Activated T-helper 9 cell treated with anti-CD3 and anti-CD28 coated beads, Interleukin-2, amount 50 U/mL, for 16 hours (primary cell): ENCODE results near the gene C16orf89.

ENCODE experiments used
- DNase-seq: peaks from one replicate; pipeline ENCODE4 v3.0.0-alpha.2; 2020; ENCODE audit warnings: low read depth

C16orf89 gene

GRCh38 chr16:5003211-5003610 is 62.5 kb downstream of the C16orf89 start:
- no peak for DNase-seq

- no peak for DNase-seq
These were observed 63.0 kb downstream of the C16orf89 start for GRCh38 chr16:5002699-5003143.

GRCh38 chr16:5001986-5002385 is 63.8 kb downstream of the C16orf89 start:
- DNase-seq = no peak

GRCh38 chr16:5001571-5001970 is 64.2 kb downstream of the C16orf89 start:
- DNase-seq = no peak

- no peak for DNase-seq
These were observed 65.2 kb downstream of the C16orf89 start for GRCh38 chr16:5000573-5001001.

GRCh38 chr16:4994719-4995434 is 70.9 kb downstream of the C16orf89 start:
- no peak for DNase-seq
